HG02678 (cell line): ENCODE results near the gene ATP6V1A.
"Not testable (repeated sequence)": the region's sequence is repeated elsewhere in the genome, so short reads cannot be mapped to it uniquely, and the experiment has no call there.

Experiments used
- ATAC-seq: cut with Tn5 transposase; IDR thresholded peaks from one replicate; pipeline ENCODE4 v1.9.1; 2021; ENCODE audit warnings: mild to moderate bottlenecking, moderate library complexity; ENCODE audit not compliant: unreplicated experiment

ATP6V1A gene

DNA sequence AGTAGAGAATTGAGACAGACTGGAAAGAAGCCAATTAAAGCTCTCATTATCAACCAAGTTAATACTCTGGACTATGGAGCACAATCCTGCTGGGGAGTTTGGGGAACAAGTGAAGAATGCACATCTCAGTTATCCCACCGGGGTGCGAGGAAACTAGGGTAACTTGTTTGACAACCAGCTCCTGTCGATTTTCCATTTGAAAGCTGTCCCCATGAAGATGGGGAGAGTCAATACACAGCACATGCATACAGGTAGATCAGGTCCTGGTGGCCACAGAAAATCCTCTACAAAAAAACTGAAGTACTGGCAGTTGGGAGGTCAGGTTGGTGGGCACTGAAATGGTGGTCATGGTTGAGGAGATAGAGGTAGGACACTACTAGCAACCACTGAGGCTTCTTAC, 66.0 kb downstream of the ATP6V1A start:
- ATAC-seq, result no peak

DNA sequence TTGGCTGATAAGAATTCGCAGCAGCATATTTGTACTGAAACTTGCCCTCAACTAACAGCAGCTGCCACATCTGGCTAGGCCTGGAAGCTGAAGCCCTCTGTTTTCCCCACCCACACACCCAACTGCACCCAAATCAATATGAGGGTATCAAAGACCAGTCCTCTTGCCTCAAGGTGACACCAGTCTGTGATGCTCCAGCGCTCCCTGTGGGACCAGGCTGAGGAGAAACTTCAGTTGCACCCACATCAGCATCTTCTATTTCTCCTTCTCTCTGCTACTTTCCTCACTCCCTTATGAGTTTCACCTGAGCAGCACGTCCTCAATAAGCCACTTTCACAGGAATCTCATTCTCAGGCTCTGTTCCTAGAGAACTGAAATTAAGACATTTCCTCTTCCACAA, 73.0 kb downstream of the ATP6V1A start:
- no peak for ATAC-seq

DNA sequence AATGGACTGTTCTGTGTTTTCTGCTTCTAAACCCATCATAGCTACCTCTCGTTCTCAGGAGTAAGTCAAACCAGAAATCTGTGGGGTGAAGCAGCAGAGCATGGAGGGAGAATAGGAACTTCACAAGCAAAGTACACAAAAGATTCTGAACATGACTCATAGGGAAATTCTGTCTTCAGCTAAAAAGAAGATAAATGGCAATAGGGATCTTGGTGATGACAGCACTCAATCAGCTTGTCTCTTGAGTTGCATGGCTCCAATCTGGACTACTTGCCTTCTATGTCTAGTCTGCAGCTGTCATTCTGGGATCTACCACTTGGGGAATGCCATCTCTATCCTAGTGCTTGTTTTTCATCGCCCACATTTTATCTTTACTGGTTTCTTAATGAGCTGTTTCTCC, 78.3 kb downstream of the ATP6V1A start:
- ATAC-seq, result peak; percentile 86

DNA sequence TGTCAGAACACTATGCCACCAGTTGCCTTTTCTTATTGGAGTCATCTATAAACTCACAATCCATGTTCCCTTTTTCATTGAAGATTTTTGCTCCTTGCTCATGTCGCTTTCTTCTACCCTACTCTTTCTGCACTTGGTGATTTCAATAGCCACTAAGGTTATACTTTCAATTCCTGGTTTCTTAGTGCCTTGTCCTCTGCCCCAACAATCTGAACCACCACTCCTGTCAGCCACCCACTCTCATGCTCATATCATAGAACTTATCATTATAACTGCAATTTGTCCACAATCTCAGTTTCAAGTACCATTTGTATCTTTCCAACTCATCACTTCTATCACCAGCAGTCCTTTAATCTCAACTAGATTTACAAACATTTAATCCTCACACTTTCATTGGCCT, 81.8 kb downstream of the ATP6V1A start:
- no peak for ATAC-seq

DNA sequence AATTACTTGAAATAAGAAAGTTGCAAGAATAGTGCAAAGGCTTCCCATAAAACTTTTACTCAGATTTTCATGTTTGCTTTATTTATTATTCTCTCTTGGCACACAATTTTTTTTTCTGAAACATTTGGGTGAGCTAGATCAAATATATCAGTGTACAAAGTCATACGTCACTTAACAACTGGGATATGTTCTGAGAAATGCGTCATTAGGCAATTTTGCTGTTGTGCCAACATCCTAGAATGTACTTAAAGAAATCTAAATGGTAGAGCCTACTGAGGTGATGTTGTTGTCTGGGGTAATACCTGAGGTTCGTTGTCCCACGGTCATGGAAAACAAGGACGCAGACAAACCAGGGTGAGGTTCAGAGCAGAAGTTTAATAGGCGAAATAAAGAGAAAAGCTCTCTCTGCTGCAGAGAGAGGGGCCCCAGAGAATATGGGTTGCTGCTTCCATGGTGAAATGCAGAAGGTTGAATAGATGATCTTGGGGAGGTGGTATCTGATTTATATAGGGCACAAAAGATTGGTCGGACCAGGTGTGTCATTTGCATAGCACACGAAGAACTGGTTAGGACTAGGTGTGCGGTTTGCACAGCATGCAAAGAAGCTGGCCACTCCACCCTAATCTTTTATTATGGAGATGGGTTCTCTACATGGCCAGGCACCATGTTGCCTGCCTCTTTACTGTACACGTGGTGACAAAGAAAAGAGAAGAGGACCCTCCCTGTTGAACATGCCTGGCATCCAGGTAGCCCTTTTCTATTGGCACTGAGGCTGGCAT, 82.9 kb downstream of the ATP6V1A start:
- no peak for ATAC-seq

DNA sequence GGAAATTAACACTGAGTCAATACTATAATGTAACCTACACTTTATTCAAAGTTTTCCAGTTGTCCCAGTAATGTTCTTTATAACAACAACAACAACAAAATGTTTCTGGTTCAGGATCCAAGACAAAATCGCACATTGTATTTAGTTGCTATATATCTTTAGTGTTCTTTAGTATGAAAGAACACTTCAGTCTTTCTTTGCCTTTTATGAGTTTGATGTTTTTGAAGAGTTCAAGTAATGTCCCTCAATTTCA, 84.2 kb downstream of the ATP6V1A start:
- ATAC-seq, result no peak

DNA sequence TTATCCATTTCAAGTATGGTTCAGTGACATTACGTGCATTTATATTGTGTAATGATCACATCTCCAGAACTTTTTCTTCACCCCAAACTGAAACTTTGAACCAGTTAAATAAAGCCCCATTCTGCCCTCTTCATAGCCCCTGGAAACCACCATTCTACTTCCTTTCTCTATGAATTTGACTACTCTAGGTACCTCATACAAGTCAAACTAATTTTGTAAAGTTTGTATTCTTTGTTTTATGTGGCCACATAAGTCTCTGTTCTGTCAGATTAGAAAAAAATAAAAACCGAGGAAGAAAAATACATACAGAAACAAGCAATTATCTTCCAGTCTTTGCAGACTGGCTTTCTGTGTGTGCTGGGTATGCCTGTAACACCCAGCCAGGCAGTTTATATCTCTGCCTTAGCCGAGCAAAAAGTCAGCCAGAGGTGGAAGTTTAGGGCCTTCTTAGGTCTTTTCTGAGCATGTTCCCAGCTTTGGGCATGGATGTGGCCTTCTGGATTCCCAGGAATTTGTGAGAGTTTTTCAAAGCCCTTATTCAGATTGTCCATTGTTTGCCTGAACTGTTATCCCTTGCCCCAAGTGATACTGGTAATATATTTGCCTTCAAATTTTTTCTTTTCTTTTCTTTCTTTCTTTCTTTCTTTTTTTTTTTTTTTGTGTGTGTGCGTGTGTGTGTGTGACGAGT, 85.8 kb downstream of the ATP6V1A start:
- ATAC-seq, result peak; percentile 60

DNA sequence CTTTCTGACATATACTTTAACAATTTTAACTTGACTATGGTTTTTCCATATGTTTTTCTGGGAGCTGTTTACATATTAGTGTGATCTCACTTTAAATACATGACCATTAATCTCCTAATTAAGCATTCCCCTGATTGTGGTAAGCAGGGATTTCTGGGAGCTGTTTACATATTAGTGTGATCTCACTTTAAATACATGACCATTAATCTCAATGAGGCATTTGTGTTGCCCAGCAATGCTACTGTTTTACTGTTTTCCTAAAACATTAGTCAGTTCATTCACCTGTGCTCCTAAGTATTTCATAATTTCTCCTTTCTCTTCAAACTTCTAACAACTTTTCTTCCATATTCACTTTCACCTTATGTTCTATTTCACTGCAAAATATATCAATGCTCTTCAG, 88.1 kb downstream of the ATP6V1A start:
- ATAC-seq, result no peak

DNA sequence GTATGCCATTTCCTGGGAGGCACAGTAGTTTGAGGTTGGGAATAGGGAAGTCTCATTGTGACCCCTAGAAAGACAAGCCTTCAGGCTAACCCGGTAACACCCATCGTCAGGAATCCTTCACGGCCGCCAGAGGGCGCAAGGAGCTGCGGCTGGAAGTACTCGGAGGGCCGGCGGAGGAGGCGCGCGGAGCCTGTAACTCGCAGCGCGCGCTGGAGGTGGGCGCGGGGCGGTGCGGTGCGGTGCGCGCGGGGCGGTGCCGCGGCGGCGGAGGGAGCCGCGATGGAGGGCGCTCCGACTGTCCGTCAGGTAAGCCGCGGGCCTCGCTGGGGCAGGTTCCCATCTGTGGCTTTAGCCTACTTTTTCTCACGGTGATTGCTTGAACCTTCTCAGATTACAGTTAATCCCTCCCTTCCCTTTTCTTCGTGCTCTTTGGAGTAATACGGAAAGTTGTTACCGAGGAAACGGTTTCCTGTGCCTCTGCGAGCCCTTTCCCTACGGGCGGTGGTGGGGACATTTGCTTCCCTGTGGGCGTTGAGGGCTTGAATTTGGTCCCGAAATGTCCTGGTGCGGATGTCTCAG, 91.9 kb downstream of the ATP6V1A start, which contains the start of gene GRAMD1C:
GRAMD1C (plus strand) TSS at position 158 of the 579 bp plus-strand sequence; CDS start at position 280, 122 bp downstream.
- ATAC-seq, result peak; percentile 97

DNA sequence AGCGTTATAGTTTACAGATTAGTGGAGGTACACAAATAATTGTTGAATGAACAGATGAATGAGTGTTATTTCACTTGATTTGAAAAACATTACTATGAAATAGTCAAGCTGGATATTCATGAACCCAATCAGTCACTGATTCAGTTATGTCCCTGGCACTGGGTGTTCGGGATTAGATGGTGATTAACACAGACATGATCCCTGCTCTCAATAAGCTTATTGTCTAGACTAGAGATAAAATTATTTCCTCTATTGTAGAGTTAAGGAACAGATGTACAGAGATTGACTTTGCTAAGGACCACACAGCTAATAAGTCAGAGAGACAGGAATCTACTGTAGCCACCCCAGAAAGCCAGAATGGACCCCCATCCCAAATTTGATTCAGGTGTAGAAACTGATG, 92.7 kb downstream of the ATP6V1A start:
- ATAC-seq, result no peak

DNA sequence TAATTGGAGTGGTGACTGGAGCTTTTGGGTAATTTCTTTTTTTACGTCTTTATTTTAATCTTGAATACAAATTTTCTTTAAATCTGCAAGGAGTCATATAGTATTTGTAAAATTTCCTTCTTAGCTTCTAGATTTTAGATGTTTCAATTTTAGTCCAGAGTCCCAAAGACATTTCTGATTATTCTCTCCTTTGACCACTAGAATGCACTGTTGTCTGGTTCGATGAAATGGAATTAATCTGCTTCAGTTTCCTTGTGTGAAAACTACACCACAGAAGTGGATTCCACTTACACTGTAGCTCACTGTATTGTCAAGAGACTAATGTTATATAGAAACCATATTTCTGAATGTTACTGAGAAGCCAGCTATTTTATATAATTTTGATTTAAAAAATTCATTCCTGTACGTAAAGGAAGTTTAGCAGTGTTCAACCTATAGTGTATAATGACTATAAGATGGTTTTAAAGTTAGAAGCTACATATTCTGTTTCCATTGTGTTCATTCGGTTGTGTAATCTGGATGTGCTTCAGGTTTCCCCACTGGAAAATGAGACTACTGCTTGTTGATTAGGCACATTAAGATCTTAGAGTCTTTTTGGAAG, 97.9 kb downstream of the ATP6V1A start:
- no peak for ATAC-seq

DNA sequence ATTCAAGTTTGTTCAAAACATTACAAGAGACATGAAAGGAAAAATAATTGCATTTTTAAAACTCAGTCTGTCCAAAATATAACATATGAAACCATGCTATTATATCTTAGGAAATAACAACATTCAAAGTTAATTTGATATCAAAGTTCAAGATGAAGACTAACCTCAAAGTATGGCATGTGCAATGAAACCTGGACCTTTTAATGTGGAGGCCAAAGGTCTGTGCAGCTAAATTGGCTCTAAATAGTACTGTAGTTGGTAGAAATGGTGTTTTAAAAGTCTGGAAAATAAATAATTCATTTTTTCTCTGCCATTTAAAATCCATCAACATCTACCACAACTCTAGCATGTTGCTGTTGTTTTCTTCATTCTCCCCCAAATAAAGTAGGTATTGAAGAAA, 100.4 kb downstream of the ATP6V1A start:
- ATAC-seq, result no peak

DNA sequence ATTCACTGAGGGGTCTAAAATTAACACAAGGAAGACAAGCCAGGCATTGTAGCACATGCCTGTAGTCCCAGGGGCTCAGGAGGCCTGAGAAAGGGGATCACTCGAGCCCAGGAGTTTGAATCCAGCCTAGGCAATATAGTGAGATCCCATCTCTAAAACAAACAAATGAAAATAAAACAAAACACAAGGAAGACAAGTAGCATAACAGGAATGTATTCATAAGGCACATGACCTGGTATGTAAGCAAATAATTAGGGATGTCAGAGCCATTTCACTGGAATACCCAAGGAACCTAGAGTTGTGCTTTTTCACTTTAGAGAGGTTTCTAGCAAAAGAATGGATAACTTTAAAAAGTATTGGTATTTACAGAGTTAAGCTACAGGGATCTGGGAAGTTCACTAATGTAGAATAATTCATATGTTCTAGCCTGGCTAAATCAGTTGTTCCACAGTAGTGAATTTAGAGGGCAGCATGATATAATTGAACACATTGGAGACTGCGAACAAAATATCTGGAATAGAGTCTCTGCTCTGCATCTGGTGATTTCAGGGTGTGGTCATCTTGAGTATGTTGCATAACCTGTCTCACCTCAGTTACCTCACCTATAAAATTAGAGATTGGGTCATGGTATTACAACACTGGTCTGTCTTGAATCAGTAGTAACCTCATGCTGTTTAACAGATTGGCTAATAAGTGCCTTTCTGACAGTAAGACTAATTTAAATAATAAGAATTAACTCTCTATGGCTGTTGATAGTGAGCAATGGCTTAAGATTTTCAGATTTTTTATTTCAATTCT, 101.0 kb downstream of the ATP6V1A start:
- ATAC-seq, result no peak

DNA sequence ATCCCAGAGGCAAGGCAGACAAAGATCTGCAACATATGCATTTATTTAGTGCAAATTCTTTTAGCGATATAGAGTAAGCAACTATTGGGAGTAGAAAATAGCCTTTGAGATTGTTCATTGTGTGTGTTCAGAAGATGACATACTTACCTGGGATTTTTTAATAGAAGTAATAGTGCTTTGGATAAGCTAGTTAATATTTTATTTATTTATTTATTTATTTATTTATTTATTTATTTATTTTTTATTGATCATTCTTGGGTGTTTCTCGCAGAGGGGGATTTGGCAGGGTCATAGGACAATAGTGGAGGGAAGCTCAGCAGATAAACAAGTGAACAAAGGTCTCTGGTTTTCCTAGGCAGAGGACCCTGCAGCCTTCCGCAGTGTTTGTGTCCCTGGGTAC, 102.2 kb downstream of the ATP6V1A start:
- ATAC-seq, result not testable (repeated sequence)

DNA sequence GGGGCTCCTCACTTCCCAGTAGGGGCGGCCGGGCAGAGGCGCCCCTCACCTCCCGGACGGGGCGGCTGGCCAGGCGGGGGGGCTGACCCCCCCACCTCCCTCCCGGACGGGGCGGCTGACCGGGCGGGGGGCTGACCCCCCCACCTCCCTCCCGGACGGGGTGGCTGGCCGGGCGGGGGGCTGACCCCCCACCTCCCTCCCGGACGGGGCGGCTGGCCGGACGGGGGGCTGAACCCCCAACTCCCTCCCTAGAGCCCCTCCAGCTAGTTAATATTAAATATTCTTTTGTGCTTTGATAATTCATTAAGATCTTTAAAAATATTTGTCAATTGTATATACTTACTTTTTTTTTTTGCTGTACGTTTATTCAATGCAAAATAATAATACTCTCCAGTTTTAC, 103.0 kb downstream of the ATP6V1A start:
- not testable (repeated sequence) for ATAC-seq

DNA sequence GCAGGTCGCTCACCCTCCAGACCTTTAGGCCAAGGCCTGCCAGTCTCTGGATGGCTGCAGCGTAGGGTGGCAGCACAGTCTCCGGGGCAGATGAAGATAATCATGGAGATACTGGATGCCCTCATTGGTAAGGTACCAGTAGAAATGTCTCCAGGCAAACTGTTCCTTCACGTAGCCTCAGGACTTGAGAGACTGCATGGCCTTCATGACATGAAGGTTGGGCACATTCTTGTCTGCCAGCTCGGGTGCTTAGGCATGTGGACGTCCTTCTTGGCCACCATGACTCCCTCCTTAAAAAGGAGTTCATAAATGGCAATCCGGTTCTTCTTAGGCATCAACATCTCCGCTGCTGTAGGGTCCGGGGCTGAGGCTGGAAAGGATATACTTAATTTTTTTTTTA, 103.6 kb downstream of the ATP6V1A start:
- ATAC-seq, result not testable (repeated sequence)

DNA sequence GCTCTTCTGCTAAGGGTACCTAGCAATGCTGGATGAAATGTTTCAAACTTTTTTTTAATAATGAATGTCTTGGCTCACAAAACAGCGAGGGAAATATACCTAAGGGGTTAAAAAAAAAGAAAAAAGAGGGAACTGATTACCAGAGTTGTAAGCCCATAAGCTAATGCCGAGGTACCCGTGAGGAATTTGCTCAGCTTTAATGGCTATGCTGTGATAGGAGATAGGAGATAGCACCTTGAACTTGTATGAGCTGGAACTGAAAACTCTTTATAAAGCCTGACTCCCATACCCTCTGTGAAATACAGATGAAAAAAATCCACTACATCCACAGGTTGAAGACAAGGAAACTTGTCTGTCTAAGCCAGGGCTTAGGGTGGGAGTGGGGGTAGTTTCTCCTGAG, 105.7 kb downstream of the ATP6V1A start:
- no peak for ATAC-seq
